Glomerular visceral epithelial cell (primary cell): ENCODE data around the gene CYTIP.
"Not testable (repeated sequence)": the region's sequence is repeated elsewhere in the genome, so short reads cannot be mapped to it uniquely, and the experiment has no call there.

Source experiments
- DNase-seq: peaks from one replicate; pipeline ENCODE4 v3.0.0-alpha.2; 2016; ENCODE audit errors: extremely low spot score

Gene CYTIP

GRCh38 chr2:157368508-157368907 is 75.4 kb downstream of the CYTIP start:
- DNase-seq = not testable (repeated sequence)

GRCh38 chr2:157367704-157368103 is 76.2 kb downstream of the CYTIP start:
- DNase-seq = no peak
